GM12892 (cell line): ENCODE measurements around the gene LYRM7.

Experiments used
- POLR2A ChIP-seq: IDR thresholded peaks from 2 replicates; pipeline ENCODE4 v1.6.1; 2011; ENCODE audit warnings: low read depth, low read length, control low read depth
- POLR2AphosphoS5 ChIP-seq: IDR thresholded peaks from 2 replicates; pipeline ENCODE4 v1.6.1; 2011; ENCODE audit warnings: low read depth, low read length, control low read depth

- TF ChIP-seq POLR2A = no peak
- TF ChIP-seq POLR2AphosphoS5 = no peak
Measured at GRCh38 chr5:131226899-131227298, 56.2 kb downstream of the LYRM7 start.
